Measurements from ENCODE around the gene TMEM61. TPM values are rescaled to one million over a fixed set of nuclear protein-coding genes. Genes with fewer than 3 reads are reported as not detected.

The TMEM61 gene
- polyA plus RNA-seq, 1 of the 3 experiments (the other 2 are of a cell fraction), result not detected

DNA sequence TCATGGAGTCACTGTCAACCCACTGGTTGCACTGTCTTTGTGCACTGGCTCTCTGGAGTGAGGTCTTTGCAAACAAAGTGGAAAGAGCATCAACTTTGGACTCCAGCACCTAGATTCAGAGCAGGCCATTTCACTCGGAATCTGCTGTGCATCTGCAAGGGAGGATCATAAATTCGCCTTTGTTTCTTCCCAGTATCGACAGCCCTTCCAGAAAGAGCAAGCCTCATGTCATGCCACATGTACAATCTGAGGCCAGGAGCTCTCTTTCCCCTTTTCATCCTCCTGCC, 58.1 kb downstream of the TMEM61 start:
- DNase-seq, result no peak
- H3F3A ChIP-seq (replicated peaks; ENCODE audit: insufficient read depth), result no peaks in the 10 kb centered on the region

DNA sequence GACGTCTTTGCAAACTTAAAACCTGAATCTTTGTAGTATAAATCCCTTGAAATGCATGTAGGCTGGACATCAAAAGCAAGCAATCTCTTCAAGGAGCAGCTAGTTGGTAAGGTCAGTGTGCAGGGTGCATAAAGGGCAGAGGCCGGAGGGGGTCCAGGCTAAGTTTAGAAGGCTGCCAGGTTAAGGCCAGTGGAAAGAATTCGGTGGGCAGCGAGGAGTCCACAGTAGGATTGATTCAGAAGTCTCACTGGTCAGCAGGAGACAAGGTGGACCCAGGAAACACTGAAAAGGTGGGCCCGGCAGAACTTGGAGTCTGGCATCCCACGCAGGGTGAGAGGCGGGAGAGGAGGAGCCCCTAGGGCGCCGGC, 58.5 kb downstream of the TMEM61 start:
- no peak overlapping the region for H3K9ac ChIP-seq
- H3K27ac ChIP-seq (ENCODE audit: low read depth in 2 of 2, low read length in 1 of 2), result no peak overlapping the region
- TF ChIP-seq NFIC (IDR thresholded peaks at IDR 0.05; ENCODE audit: borderline replicate concordance), result no peak
- no peak for TF ChIP-seq NRF1 (IDR thresholded peaks at IDR 0.05; ENCODE audit: low read depth, low read length)
- no peak for TF ChIP-seq GATA2 (CRISPR knock-in tag; IDR thresholded peaks at IDR 0.05)
- TF ChIP-seq, protein P1, sequence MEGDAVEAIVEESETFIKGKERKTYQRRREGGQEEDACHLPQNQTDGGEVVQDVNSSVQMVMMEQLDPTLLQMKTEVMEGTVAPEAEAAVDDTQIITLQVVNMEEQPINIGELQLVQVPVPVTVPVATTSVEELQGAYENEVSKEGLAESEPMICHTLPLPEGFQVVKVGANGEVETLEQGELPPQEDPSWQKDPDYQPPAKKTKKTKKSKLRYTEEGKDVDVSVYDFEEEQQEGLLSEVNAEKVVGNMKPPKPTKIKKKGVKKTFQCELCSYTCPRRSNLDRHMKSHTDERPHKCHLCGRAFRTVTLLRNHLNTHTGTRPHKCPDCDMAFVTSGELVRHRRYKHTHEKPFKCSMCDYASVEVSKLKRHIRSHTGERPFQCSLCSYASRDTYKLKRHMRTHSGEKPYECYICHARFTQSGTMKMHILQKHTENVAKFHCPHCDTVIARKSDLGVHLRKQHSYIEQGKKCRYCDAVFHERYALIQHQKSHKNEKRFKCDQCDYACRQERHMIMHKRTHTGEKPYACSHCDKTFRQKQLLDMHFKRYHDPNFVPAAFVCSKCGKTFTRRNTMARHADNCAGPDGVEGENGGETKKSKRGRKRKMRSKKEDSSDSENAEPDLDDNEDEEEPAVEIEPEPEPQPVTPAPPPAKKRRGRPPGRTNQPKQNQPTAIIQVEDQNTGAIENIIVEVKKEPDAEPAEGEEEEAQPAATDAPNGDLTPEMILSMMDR (IDR thresholded peaks at IDR 0.05), result no peak
- no peak for TF ChIP-seq TAF1 (IDR thresholded peaks at IDR 0.05; ENCODE audit: borderline replicate concordance, low read depth, low read length)
- TF ChIP-seq RFX5 (IDR thresholded peaks at IDR 0.05; ENCODE audit: low read length), result no peak
- TF ChIP-seq FOXJ3 (CRISPR knock-in tag; IDR thresholded peaks at IDR 0.05), result no peak
- TF ChIP-seq, protein P2, sequence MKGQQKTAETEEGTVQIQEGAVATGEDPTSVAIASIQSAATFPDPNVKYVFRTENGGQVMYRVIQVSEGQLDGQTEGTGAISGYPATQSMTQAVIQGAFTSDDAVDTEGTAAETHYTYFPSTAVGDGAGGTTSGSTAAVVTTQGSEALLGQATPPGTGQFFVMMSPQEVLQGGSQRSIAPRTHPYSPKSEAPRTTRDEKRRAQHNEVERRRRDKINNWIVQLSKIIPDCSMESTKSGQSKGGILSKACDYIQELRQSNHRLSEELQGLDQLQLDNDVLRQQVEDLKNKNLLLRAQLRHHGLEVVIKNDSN (IDR thresholded peaks at IDR 0.05; ENCODE audit: borderline replicate concordance, low read depth), result no peak
- H3K79me2 ChIP-seq (ENCODE audit: insufficient read depth), result no peaks in the 10 kb centered on the region
- no peaks in the 10 kb centered on the region for H3K9me2 ChIP-seq
- peaks cover 64% of the 10 kb centered on the region for H3K27me3 ChIP-seq (ENCODE audit: insufficient read depth)
- no peak overlapping the region for H2AFZ ChIP-seq (ENCODE audit: low read depth)
- no peaks in the 10 kb centered on the region for H3K36me3 ChIP-seq (replicated peaks in 1 of 2; ENCODE audit: control insufficient read depth in 1 of 2, insufficient read depth in 2 of 2, low read length in 1 of 2)
- no peaks in the 10 kb centered on the region for H3K9me3 ChIP-seq
- H3K4me2 ChIP-seq, result peak overlapping the region; percentile 62; the same call in 1 of the 2 replicates
- H3K4me1 ChIP-seq (ENCODE audit: control insufficient read depth in 1 of 2, insufficient read depth in 2 of 2, low read depth in 1 of 2, low read length in 1 of 2), result peaks cover 0 to 16% of the 10 kb centered on the region in 2 experiments; a peak in 1 of 4 replicates
- 43% methylated on average over 9 of the region's 9 CpGs for WGBS (ENCODE audit: low lambda C conversion rate)
- POLR2A ChIA-PET, result no interaction called here
- CTCF ChIA-PET, result interaction anchor here (0.7 to 3.0 kb wide), 3 partner anchors 10 to 88 kb away, joined by 3 to 15 read pairs (median 7); no protein-coding TSS in a partner anchor
- H3F3A ChIP-seq (replicated peaks; ENCODE audit: insufficient read depth), result no peaks in the 10 kb centered on the region
- no peaks in the 10 kb centered on the region for H4K20me1 ChIP-seq (ENCODE audit: insufficient read depth)
- no peak for DNase-seq
- H3K4me3 ChIP-seq (ENCODE audit: low read depth in 2 of 2, low read length in 1 of 2), result no peak overlapping the region

More for the DNA sequence above, 58.1 kb downstream of the TMEM61 start:
- no peak overlapping the region for H3K4me2 ChIP-seq
- H3K9ac ChIP-seq, result no peak overlapping the region
- ChIA-PET POLR2A (no interaction called here), CTCF (interaction anchor here (0.7 to 3.0 kb wide), 3 partner anchors 16 to 88 kb away, joined by 3 to 15 read pairs (median 3); no protein-coding TSS in a partner anchor)
- peaks cover 68% of the 10 kb centered on the region for H3K27me3 ChIP-seq (ENCODE audit: insufficient read depth)
- H3K9me2 ChIP-seq, result no peaks in the 10 kb centered on the region
- no peaks in the 10 kb centered on the region for H3K79me2 ChIP-seq (ENCODE audit: insufficient read depth)
- peaks cover 0 to 16% of the 10 kb centered on the region in 2 experiments; a peak in 1 of 4 replicates for H3K4me1 ChIP-seq (ENCODE audit: control insufficient read depth in 1 of 2, insufficient read depth in 2 of 2, low read depth in 1 of 2, low read length in 1 of 2)
- H3K27ac ChIP-seq (ENCODE audit: low read depth in 2 of 2, low read length in 1 of 2), result no peak overlapping the region
- no peaks in the 10 kb centered on the region for H4K20me1 ChIP-seq (ENCODE audit: insufficient read depth)
- WGBS (ENCODE audit: low lambda C conversion rate), result 61% methylated on average over 3 of the region's 3 CpGs
- TF ChIP-seq MXI1 (IDR thresholded peaks at IDR 0.05; ENCODE audit: low read depth, low read length), result no peak
- TF ChIP-seq POLR2AphosphoS5 (IDR thresholded peaks at IDR 0.05; ENCODE audit: low read depth, low read length), result no peak
- no peak for TF ChIP-seq RCOR1 (IDR thresholded peaks at IDR 0.05; ENCODE audit: low read length)
- no peak for TF ChIP-seq SMC3 (IDR thresholded peaks at IDR 0.05; ENCODE audit: low read depth, low read length)
- TF ChIP-seq ZBTB33 (IDR thresholded peaks at IDR 0.05; ENCODE audit: borderline replicate concordance, low read depth), result no peak
- no peak for TF ChIP-seq NRF1 (IDR thresholded peaks at IDR 0.05; ENCODE audit: low read depth, low read length)
- TF ChIP-seq MAX (IDR thresholded peaks at IDR 0.05; ENCODE audit: low read depth), result no peak
- no peaks in the 10 kb centered on the region for H3K36me3 ChIP-seq (replicated peaks in 1 of 2; ENCODE audit: control insufficient read depth in 1 of 2, insufficient read depth in 2 of 2, low read length in 1 of 2)
- H3K4me3 ChIP-seq (ENCODE audit: low read depth in 2 of 2, low read length in 1 of 2), result no peak overlapping the region
- H2AFZ ChIP-seq (ENCODE audit: low read depth), result no peak overlapping the region
- no peaks in the 10 kb centered on the region for H3K9me3 ChIP-seq

Data from SK-N-SH (cell line).